K562 (cell line): ENCODE data around the gene OR10D3. TPM values are rescaled to one million over a fixed set of nuclear protein-coding genes. Genes with fewer than 3 reads are reported as not detected.

Source experiments
- ARHGAP35 ChIP-seq: fragments of 450-650 bp; IDR thresholded peaks from 2 replicates; pipeline ENCODE4 v1.6.1; 2018; ENCODE audit not compliant: partially characterized antibody
- CCAR2 ChIP-seq: fragments of 200-400 bp; formaldehyde crosslinking; IDR thresholded peaks from 2 replicates; pipeline ENCODE4 v1.6.1; 2017; ENCODE audit warnings: mild to moderate bottlenecking, low read depth, low read length
- FOSL1 ChIP-seq: fragments of 200-800 bp; sonication (Bioruptor generic); conservative IDR thresholded peaks from 2 replicates; pipeline ENCODE4 v1.6.1; 2016; ENCODE audit warnings: missing genetic modification characterization, missing compliant biosample characterization
- HEY1 ChIP-seq: fragments of 250-450 bp; sonication (Bioruptor Pico); IDR thresholded peaks from 2 replicates; pipeline ENCODE4 v1.5.0; 2020; ENCODE audit warnings: mild to moderate bottlenecking, moderate library complexity, borderline replicate concordance
- KAT2B ChIP-seq: IDR thresholded peaks from one replicate; pipeline ENCODE4 v1.6.1; 2012; ENCODE audit warnings: low read depth, mild to moderate bottlenecking, control low read depth, inconsistent platforms, low read length, moderate library complexity
- LEF1 ChIP-seq: fragments of 450-650 bp; IDR thresholded peaks from 2 replicates; pipeline ENCODE4 v1.6.1; 2016; ENCODE audit warnings: mild to moderate bottlenecking
- NR2C2 ChIP-seq, 2 experiments: fragments of 200-800 bp in 1 of 2; sonication (Bioruptor generic) in 1 of 2; sonication (generic) in 1 of 2; formaldehyde crosslinking in 1 of 2; IDR thresholded peaks; 2 replicates each; pipeline versions ENCODE4 v1.6.1 to v1.8.0; 2016 to 2022; ENCODE audit warnings: mild to moderate bottlenecking in 1 of 2, missing compliant biosample characterization in 1 of 2, missing genetic modification characterization in 1 of 2, missing genetic modification reagents in 1 of 2
- RHOXF2B ChIP-seq: fragments of 250-450 bp; sonication (Bioruptor Pico); conservative IDR thresholded peaks from 2 replicates; pipeline ENCODE4 v1.5.1; 2021
- SMAD4 ChIP-seq: fragments of 250-450 bp; sonication (Bioruptor Pico); conservative IDR thresholded peaks from 2 replicates; pipeline ENCODE4 v1.8.0; 2021; ENCODE audit warnings: inconsistent platforms, mild to moderate bottlenecking, moderate library complexity
- SMARCA5 ChIP-seq: fragments of 450-650 bp; IDR thresholded peaks from 2 replicates; pipeline ENCODE4 v1.6.1; 2016
- SP2 ChIP-seq: IDR thresholded peaks from 2 replicates; pipeline ENCODE4 v1.6.1; 2011; ENCODE audit warnings: mild to moderate bottlenecking, low read depth, low read length, moderate library complexity; ENCODE audit not compliant: poor library complexity, severe bottlenecking; ENCODE audit errors: extremely low read depth
- ZFPM2 ChIP-seq: fragments of 250-450 bp; sonication (Bioruptor Pico); IDR thresholded peaks from 2 replicates; pipeline ENCODE4 v1.5.1; 2022; ENCODE audit warnings: mild to moderate bottlenecking
- ZNF57 ChIP-seq: fragments of 450-650 bp; formaldehyde crosslinking; IDR thresholded peaks from 2 replicates; pipeline ENCODE4 v1.4.0; 2020; ENCODE audit warnings: mild to moderate bottlenecking, moderate library complexity
- polyA plus RNA-seq, 8 experiments: library from polyadenylated mRNA; depleted of rRNA in 4 of 8; stranded (reverse) in 5 of 8; unstranded in 3 of 8; fragments of >200 nt; fragmentation: Nextera tagmentation in 2 of 8; fragmentation: Illumina TruSeq in 1 of 8; extraction: Ambion mirVana in 2 of 8; extraction: Trizol in 1 of 8; gene quantifications; 2 replicates each; pipeline versions ENCODE4 v1.2.1 to v1.2.3, GENCODE V29; 2011 to 2014; ENCODE audit warnings: inconsistent platforms in 1 of 8, missing spikeins in 1 of 8
- total RNA-seq, 7 experiments: library from RNA; depleted of rRNA in 6 of 7; stranded (reverse); fragments of >200 nt in 6 of 7; fragmentation: Illumina TruSeq in 2 of 7; extraction: Trizol in 2 of 7; gene quantifications; 2 replicates each; pipeline versions ENCODE4 v1.2.1 to v1.2.3, GENCODE V29; 2011 to 2021; ENCODE audit warnings: low replicate concordance in 1 of 7
- TF ChIP-seq, protein P1 (sequence below): fragments of 250-450 bp; sonication (Bioruptor Pico); IDR thresholded peaks from 2 replicates; pipeline ENCODE4 v1.5.0; 2021
- TF ChIP-seq, protein P2 (sequence below): fragments of 250-450 bp; sonication (Bioruptor Pico); IDR thresholded peaks from 2 replicates; pipeline ENCODE4 v1.8.0; 2022; ENCODE audit warnings: moderate library complexity, mild to moderate bottlenecking, inconsistent platforms
- TF ChIP-seq, protein P3 (sequence below): fragments of 250-450 bp; sonication (Bioruptor Pico); IDR thresholded peaks from 2 replicates; pipeline ENCODE4 v1.5.0; 2020; ENCODE audit warnings: mild to moderate bottlenecking
- TF ChIP-seq, protein P4 (sequence below): sonication (generic); formaldehyde crosslinking; IDR thresholded peaks from 2 replicates; pipeline ENCODE4 v1.8.1; 2023; ENCODE audit warnings: missing genetic modification reagents, mild to moderate bottlenecking, borderline replicate concordance

OR10D3 gene
- total and polyA plus RNA-seq, 9 of the 15 experiments (the other 6 are each of a cell fraction or from before 2014, with no cell fraction given) = 0.07 to 2.9 (median 0.80) TPM; not detected in 1

DNA sequence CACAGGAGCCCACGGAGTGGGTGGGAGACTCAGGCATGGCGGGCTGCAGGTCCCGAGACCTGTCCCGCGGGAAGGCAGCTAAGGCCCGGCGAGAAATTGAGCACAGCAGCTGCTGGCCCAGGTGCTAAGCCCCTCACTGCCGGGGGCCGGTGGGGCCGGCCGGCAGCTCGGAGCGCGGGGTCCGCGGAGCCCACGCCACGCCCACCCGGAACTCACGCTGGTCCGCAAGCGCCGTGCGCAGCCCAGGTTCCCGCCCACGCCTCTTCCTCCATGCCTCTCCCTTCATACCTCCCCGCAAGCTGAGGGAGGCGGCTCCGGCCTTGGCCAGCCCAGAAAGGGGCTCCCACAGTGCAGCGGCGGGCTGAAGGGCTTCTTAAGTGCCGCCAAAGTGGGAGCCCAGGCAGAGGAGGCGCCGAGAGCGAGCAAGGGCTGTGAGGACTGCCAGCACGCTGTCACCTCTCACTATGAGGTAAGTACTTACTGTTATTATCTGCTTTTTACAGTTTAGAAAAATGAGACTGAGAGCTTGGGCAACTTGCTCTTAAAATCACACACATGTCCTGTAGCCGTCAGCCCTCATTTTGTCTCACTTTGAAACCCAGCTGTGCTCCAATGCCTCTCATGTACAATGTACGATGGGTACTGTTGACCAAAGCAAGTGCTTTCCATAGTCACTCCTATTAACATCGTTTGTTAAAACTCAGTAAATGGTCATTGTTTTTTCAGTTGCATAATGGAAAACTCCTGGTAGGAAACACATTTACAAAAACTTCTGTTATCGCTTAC, 12.2 kb upstream of the OR10D3 start (continued):
- TF ChIP-seq, protein P1, sequence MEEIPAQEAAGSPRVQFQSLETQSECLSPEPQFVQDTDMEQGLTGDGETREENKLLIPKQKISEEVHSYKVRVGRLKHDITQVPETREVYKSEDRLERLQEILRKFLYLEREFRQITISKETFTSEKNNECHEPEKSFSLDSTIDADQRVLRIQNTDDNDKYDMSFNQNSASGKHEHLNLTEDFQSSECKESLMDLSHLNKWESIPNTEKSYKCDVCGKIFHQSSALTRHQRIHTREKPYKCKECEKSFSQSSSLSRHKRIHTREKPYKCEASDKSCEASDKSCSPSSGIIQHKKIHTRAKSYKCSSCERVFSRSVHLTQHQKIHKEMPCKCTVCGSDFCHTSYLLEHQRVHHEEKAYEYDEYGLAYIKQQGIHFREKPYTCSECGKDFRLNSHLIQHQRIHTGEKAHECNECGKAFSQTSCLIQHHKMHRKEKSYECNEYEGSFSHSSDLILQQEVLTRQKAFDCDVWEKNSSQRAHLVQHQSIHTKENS (CRISPR knock-in tag) = no peak
- no peak for TF ChIP-seq RHOXF2B (CRISPR knock-in tag)
- TF ChIP-seq HEY1 (CRISPR knock-in tag) = no peak
- no peak for TF ChIP-seq CCAR2
- TF ChIP-seq ZNF57 (CRISPR knock-in tag) = no peak
- TF ChIP-seq LEF1 = no peak
- no peak for TF ChIP-seq ARHGAP35
- TF ChIP-seq, protein P2, sequence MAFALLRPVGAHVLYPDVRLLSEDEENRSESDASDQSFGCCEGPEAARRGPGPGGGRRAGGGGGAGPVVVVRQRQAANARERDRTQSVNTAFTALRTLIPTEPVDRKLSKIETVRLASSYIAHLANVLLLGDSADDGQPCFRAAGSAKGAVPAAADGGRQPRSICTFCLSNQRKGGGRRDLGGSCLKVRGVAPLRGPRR (CRISPR knock-in tag) = no peak
- peak; percentile 47; the same call in 1 of the 2 replicates for TF ChIP-seq FOSL1 (tag)
- TF ChIP-seq SMARCA5 = no peak
- no peak; the same call in 1 of the 2 replicates for TF ChIP-seq SMAD4 (CRISPR knock-in tag)
- no peak for TF ChIP-seq NR2C2 (CRISPR knock-in tag; IDR thresholded peaks at IDR 0.05)
- TF ChIP-seq NR2C2 (tag; IDR thresholded peaks at IDR 0.05) = no peak
- no peak for TF ChIP-seq ZFPM2
- TF ChIP-seq, protein P3, sequence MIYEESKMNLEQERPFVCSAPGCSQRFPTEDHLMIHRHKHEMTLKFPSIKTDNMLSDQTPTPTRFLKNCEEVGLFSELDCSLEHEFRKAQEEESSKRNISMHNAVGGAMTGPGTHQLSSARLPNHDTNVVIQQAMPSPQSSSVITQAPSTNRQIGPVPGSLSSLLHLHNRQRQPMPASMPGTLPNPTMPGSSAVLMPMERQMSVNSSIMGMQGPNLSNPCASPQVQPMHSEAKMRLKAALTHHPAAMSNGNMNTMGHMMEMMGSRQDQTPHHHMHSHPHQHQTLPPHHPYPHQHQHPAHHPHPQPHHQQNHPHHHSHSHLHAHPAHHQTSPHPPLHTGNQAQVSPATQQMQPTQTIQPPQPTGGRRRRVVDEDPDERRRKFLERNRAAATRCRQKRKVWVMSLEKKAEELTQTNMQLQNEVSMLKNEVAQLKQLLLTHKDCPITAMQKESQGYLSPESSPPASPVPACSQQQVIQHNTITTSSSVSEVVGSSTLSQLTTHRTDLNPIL (CRISPR knock-in tag) = no peak
- TF ChIP-seq, protein P4, sequence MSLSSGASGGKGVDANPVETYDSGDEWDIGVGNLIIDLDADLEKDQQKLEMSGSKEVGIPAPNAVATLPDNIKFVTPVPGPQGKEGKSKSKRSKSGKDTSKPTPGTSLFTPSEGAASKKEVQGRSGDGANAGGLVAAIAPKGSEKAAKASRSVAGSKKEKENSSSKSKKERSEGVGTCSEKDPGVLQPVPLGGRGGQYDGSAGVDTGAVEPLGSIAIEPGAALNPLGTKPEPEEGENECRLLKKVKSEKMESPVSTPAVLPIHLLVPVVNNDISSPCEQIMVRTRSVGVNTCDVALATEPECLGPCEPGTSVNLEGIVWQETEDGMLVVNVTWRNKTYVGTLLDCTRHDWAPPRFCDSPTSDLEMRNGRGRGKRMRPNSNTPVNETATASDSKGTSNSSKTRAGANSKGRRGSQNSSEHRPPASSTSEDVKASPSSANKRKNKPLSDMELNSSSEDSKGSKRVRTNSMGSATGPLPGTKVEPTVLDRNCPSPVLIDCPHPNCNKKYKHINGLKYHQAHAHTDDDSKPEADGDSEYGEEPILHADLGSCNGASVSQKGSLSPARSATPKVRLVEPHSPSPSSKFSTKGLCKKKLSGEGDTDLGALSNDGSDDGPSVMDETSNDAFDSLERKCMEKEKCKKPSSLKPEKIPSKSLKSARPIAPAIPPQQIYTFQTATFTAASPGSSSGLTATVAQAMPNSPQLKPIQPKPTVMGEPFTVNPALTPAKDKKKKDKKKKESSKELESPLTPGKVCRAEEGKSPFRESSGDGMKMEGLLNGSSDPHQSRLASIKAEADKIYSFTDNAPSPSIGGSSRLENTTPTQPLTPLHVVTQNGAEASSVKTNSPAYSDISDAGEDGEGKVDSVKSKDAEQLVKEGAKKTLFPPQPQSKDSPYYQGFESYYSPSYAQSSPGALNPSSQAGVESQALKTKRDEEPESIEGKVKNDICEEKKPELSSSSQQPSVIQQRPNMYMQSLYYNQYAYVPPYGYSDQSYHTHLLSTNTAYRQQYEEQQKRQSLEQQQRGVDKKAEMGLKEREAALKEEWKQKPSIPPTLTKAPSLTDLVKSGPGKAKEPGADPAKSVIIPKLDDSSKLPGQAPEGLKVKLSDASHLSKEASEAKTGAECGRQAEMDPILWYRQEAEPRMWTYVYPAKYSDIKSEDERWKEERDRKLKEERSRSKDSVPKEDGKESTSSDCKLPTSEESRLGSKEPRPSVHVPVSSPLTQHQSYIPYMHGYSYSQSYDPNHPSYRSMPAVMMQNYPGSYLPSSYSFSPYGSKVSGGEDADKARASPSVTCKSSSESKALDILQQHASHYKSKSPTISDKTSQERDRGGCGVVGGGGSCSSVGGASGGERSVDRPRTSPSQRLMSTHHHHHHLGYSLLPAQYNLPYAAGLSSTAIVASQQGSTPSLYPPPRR (CRISPR knock-in tag) = no peak
- TF ChIP-seq SP2 = no peak
- TF ChIP-seq KAT2B = no peak
